Tibial artery (tissue), 4 donors: Measurements from ENCODE around the gene CCDC194.
A peak's percentile ranks its signal among the peaks of the same experiment; 100 is the strongest.

Experiments used
- DNase-seq, 2 donors: peaks; one replicate each; pipeline ENCODE4 v3.0.0-alpha.2; 2019
- H3K27ac ChIP-seq, 2 donors: fragments of 200-600 bp; sonication (generic) in 1 of 2; 1 replicate in 1 of 2; 2 replicates in 1 of 2; pipeline ENCODE4 v1.5.1; 2018 to 2019; ENCODE audit warnings: mild to moderate bottlenecking in 1 of 2
- H3K27me3 ChIP-seq, 2 donors: fragments of 200-600 bp; sonication (generic) in 1 of 2; one replicate each; pipeline versions ENCODE4 v1.5.1 to v1.6.0; 2016 to 2019
- H3K36me3 ChIP-seq, 3 donors: fragments of 200-600 bp; sonication (generic) in 2 of 3; one replicate each; pipeline ENCODE4 v1.5.1; 2016 to 2019; ENCODE audit warnings: mild to moderate bottlenecking in 2 of 3
- H3K4me1 ChIP-seq, 4 donors: fragments of 200-600 bp; sonication (generic) in 2 of 4; 1 replicate in 3 of 4; 2 replicates in 1 of 4; pipeline ENCODE4 v1.5.1; 2016 to 2019
- H3K4me3 ChIP-seq, 2 donors: fragments of 200-600 bp; sonication (generic) in 1 of 2; 1 replicate in 1 of 2; 2 replicates in 1 of 2; pipeline ENCODE4 v1.5.1; 2018 to 2019; ENCODE audit warnings: mild to moderate bottlenecking in 2 of 2
- H3K9me3 ChIP-seq, 3 donors: fragments of 200-600 bp; sonication (generic) in 1 of 3; one replicate each; pipeline ENCODE4 v1.5.1; 2016 to 2019
- CTCF ChIP-seq, 2 experiments: fragments of 200-600 bp in 1 of 2; fragments of 450-650 bp in 1 of 2; IDR thresholded peaks; one replicate each; pipeline ENCODE4 v1.5.1; 2017 to 2019; ENCODE audit warnings: antibody characterized with exemption in 2 of 2, mild to moderate bottlenecking in 1 of 2, moderate library complexity in 1 of 2
- intact Hi-C: fragments of 100-400 bp; cut with DNase I; formaldehyde crosslinking; loops from one replicate; pipeline ENCODE4 v1.15.0; 2023; ENCODE audit warnings: low total_unique reads

The CCDC194 gene

GRCh38 chr19:17431417-17431816 is 37.4 kb upstream of the CCDC194 start:
- no peaks in the 10 kb centered on the region for H3K9me3 ChIP-seq
- no peak for TF ChIP-seq CTCF (IDR thresholded peaks at IDR 0.05)
- peaks cover 0 to 8% (median 6%) of the 10 kb centered on the region in 3 donors for H3K36me3 ChIP-seq
- intact Hi-C loops: no loop called here
- H3K4me3 ChIP-seq: no peak overlapping the region
- no peaks in the 10 kb centered on the region for H3K27me3 ChIP-seq
- DNase-seq: no peak
- H3K4me1 ChIP-seq: no peaks in the 10 kb centered on the region
- H3K27ac ChIP-seq: no peak overlapping the region

- no peak for TF ChIP-seq CTCF (IDR thresholded peaks at IDR 0.05)
- no peaks in the 10 kb centered on the region for H3K27me3 ChIP-seq
- no peak for DNase-seq
- H3K9me3 ChIP-seq: no peaks in the 10 kb centered on the region
- H3K36me3 ChIP-seq: no peaks in the 10 kb centered on the region
- intact Hi-C loops: no loop called here
- H3K4me1 ChIP-seq: peaks cover 0 to 4% (median 2%) of the 10 kb centered on the region in 4 donors
- H3K27ac ChIP-seq: no peak overlapping the region
- H3K4me3 ChIP-seq: no peak overlapping the region
These were observed 35.7 kb upstream of the CCDC194 start for GRCh38 chr19:17429641-17430113.

- no peak overlapping the region for H3K27ac ChIP-seq
- H3K36me3 ChIP-seq: peaks cover 0 to 9% (median 0%) of the 10 kb centered on the region in 3 donors
- peak in 1 of 2 experiments; percentile 9 for TF ChIP-seq CTCF (IDR thresholded peaks at IDR 0.05)
- intact Hi-C loops: loop anchor here (5.0 kb wide), 1 partner anchor 42 kb away; no protein-coding TSS in a partner anchor
- no peak for DNase-seq
- H3K4me3 ChIP-seq: no peak overlapping the region
- no peaks in the 10 kb centered on the region for H3K27me3 ChIP-seq
- peaks cover 0 to 12% (median 8%) of the 10 kb centered on the region in 4 donors for H3K4me1 ChIP-seq
- no peaks in the 10 kb centered on the region for H3K9me3 ChIP-seq
These were observed 30.9 kb upstream of the CCDC194 start for GRCh38 chr19:17424743-17425365.

GRCh38 chr19:17423429-17424208 is 29.6 kb upstream of the CCDC194 start:
- TF ChIP-seq CTCF (IDR thresholded peaks at IDR 0.05): no peak
- Histone ChIP-seq H3K27ac (no peak overlapping the region), H3K9me3 (no peaks in the 10 kb centered on the region), H3K4me3 (no peak overlapping the region), H3K36me3 (peaks cover 0 to 9% (median 0%) of the 10 kb centered on the region in 3 donors), H3K27me3 (no peaks in the 10 kb centered on the region), H3K4me1 (peaks cover 0 to 19% (median 8%) of the 10 kb centered on the region in 4 donors)
- no peak for DNase-seq
- intact Hi-C loops: loop anchor here (5.0 kb wide), 1 partner anchor 44 kb away; no protein-coding TSS in a partner anchor

GRCh38 chr19:17421942-17422341 is 27.9 kb upstream of the CCDC194 start:
- no peak overlapping the region for H3K27ac ChIP-seq
- H3K4me1 ChIP-seq: peaks cover 0 to 19% (median 8%) of the 10 kb centered on the region in 4 donors
- no peaks in the 10 kb centered on the region for H3K9me3 ChIP-seq
- H3K27me3 ChIP-seq: no peaks in the 10 kb centered on the region
- TF ChIP-seq CTCF (IDR thresholded peaks at IDR 0.05): no peak
- H3K4me3 ChIP-seq: no peak overlapping the region
- intact Hi-C loops: loop anchor here (5.0 kb wide), 1 partner anchor 45 kb away; no protein-coding TSS in a partner anchor
- DNase-seq: no peak
- H3K36me3 ChIP-seq: peaks cover 0 to 9% (median 0%) of the 10 kb centered on the region in 3 donors
